PC-9 (cell line): ENCODE results near the gene RIPK3. TPM values are rescaled to one million over a fixed set of nuclear protein-coding genes. Genes with fewer than 3 reads are reported as not detected.

Experiments used
- BruUV-seq: library from RNA; stranded (reverse); fragments of 400-500 nt; replicated peaks from 2 replicates; lab custom pipeline; 2021; lab: Mats Ljungman, UMichigan
- CTCF ChIA-PET: fragments of 300-600 bp; sonication (Branson Sonifier 250); formaldehyde crosslinking; loops from one replicate; lab custom pipeline; 2022; ENCODE audit warnings: antibody characterized with exemption; lab: Charles Lee
- POLR2A ChIA-PET: fragments of 300-600 bp; sonication (Branson Sonifier 250); formaldehyde crosslinking; loops from one replicate; lab custom pipeline; 2022; ENCODE audit warnings: antibody characterized with exemption; ENCODE audit not compliant: unreplicated experiment; lab: Charles Lee
- DNase-seq, 2 experiments: peaks; one replicate each; pipeline versions ENCODE4 v3.0.0 to v3.0.0-alpha.2; 2015 to 2022; ENCODE audit warnings: mixed read lengths in 1 of 2
- H2AFZ ChIP-seq: fragments of 200-600 bp; sonication (generic); 2 replicates; pipeline ENCODE4 v1.8.1; 2017; ENCODE audit warnings: antibody characterized with exemption
- H3F3A ChIP-seq: fragments of 200-600 bp; sonication (generic); 2 replicates; pipeline ENCODE4 v1.8.1; 2017; ENCODE audit warnings: antibody characterized with exemption, mild to moderate bottlenecking, low read depth; ENCODE audit not compliant: insufficient read depth
- H3K27ac ChIP-seq: fragments of 200-600 bp; sonication (generic); 2 replicates; pipeline ENCODE4 v1.6.1; 2016; ENCODE audit warnings: mixed run types
- H3K27me3 ChIP-seq: fragments of 200-600 bp; sonication (generic); 2 replicates; pipeline ENCODE4 v1.6.1; 2016; ENCODE audit warnings: low read depth, mixed run types; ENCODE audit not compliant: insufficient read depth
- H3K36me3 ChIP-seq: fragments of 200-600 bp; sonication (generic); 2 replicates; pipeline ENCODE4 v1.6.1; 2016; ENCODE audit warnings: low read depth, mixed run types
- H3K4me1 ChIP-seq: fragments of 200-600 bp; sonication (generic); replicated peaks from 2 replicates; pipeline ENCODE4 v1.6.1; 2016; ENCODE audit warnings: mixed run types; ENCODE audit not compliant: insufficient read depth
- H3K4me2 ChIP-seq: fragments of 200-600 bp; sonication (generic); 2 replicates; pipeline ENCODE4 v1.6.1; 2017; ENCODE audit warnings: mixed run types
- H3K4me3 ChIP-seq: fragments of 200-600 bp; sonication (generic); 2 replicates; pipeline ENCODE4 v1.6.1; 2016; ENCODE audit warnings: mixed run types
- H3K79me2 ChIP-seq: fragments of 200-600 bp; sonication (generic); 2 replicates; pipeline ENCODE4 v1.6.1; 2017; ENCODE audit warnings: low read depth, mixed run types
- H3K9me2 ChIP-seq: fragments of 200-600 bp; sonication (generic); 2 replicates; pipeline ENCODE4 v1.8.1; 2017; ENCODE audit warnings: mild to moderate bottlenecking; ENCODE audit not compliant: insufficient read depth
- H3K9me3 ChIP-seq: fragments of 200-600 bp; sonication (generic); 2 replicates; pipeline ENCODE4 v1.8.1; 2016; ENCODE audit warnings: low read depth; ENCODE audit not compliant: insufficient read depth
- H4K20me1 ChIP-seq: fragments of 200-600 bp; sonication (generic); 2 replicates; pipeline ENCODE4 v1.8.1; 2017; ENCODE audit not compliant: insufficient read depth
- EZH2 ChIP-seq: fragments of 200-600 bp; sonication (generic); IDR thresholded peaks from 2 replicates; pipeline ENCODE4 v1.8.0; 2017; ENCODE audit warnings: antibody characterized with exemption, low read depth
- intact Hi-C: fragments of 100-400 bp; cut with micrococcal nuclease; formaldehyde crosslinking; loops from one replicate; pipeline ENCODE4 v1.10.0; 2022; ENCODE audit not compliant: unreplicated experiment
- total RNA-seq: library from RNA; stranded (reverse); gene quantifications from 2 replicates; pipeline ENCODE4 v1.2.3, GENCODE V29; 2021
- TF ChIP-seq, protein P1 (sequence below): fragments of 200-600 bp; sonication (generic); conservative IDR thresholded peaks from 2 replicates; pipeline ENCODE4 v1.6.1; 2017; ENCODE audit warnings: mixed run types, antibody characterized with exemption, mild to moderate bottlenecking, moderate library complexity

The RIPK3 gene
- total RNA-seq, 1 experiment from 2014 or later: 6.4 TPM

DNA sequence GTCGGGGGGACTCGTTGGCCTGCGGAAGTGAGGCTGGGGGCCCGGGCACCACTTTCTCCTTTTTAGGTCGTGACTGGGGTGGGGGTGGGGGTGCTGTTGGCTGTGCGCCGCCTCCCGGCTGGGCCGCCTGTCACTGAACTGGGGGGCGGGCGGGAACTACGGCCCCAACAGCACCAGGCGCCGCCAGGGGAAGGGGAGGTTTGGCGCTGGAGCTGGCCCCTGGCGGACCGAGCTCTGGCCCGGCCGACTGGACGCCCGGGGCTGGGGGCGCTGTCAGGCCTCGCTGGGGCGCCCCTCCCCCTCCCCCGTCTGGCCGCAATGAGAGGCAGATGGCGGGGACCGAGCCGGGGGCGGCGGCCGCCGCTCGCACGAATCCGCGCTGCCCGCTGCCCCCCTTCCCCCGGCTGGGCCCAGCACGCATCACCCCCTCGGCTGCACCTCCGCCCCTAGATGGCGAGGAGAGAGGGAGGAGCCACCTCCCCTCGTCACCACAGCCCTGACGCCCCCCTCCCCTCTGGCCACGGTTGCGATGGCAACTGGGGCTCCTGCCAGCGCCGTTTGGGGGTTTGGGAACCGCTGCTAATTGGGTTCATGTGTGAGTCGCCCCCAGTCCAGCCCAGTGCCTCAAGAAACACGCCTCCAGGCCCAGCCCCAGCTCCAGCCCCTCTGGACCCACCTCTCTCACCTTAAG lies 28.9 kb upstream of the RIPK3 start:
- intact Hi-C loops: no loop called here
- Histone ChIP-seq H3K9me2 (no peaks in the 10 kb centered on the region), H3K4me1 (peaks cover 7% of the 10 kb centered on the region), H3K79me2 (no peaks in the 10 kb centered on the region), H2AFZ (no peak overlapping the region; the same call in 1 of the 2 replicates), H3K9me3 (no peaks in the 10 kb centered on the region), H3F3A (peaks cover 10% of the 10 kb centered on the region; the same call in 1 of the 2 replicates), H3K4me3 (peak overlapping the region; percentile 66), H3K27me3 (no peaks in the 10 kb centered on the region), H3K4me2 (peak overlapping the region; percentile 97), H3K27ac (no peak overlapping the region), H3K36me3 (no peaks in the 10 kb centered on the region), H4K20me1 (no peaks in the 10 kb centered on the region)
- POLR2A ChIA-PET: interaction anchor here (0.7 kb wide), 1 partner anchor 745 kb away, joined by 4 read pairs; no protein-coding TSS in a partner anchor
- no peak for TF ChIP-seq EZH2
- TF ChIP-seq, protein P1, sequence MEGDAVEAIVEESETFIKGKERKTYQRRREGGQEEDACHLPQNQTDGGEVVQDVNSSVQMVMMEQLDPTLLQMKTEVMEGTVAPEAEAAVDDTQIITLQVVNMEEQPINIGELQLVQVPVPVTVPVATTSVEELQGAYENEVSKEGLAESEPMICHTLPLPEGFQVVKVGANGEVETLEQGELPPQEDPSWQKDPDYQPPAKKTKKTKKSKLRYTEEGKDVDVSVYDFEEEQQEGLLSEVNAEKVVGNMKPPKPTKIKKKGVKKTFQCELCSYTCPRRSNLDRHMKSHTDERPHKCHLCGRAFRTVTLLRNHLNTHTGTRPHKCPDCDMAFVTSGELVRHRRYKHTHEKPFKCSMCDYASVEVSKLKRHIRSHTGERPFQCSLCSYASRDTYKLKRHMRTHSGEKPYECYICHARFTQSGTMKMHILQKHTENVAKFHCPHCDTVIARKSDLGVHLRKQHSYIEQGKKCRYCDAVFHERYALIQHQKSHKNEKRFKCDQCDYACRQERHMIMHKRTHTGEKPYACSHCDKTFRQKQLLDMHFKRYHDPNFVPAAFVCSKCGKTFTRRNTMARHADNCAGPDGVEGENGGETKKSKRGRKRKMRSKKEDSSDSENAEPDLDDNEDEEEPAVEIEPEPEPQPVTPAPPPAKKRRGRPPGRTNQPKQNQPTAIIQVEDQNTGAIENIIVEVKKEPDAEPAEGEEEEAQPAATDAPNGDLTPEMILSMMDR: no peak
- BruUV-seq: no TSS peak
- DNase-seq: peak in 1 of 2 experiments; percentile 15
- CTCF ChIA-PET: no interaction called here

DNA sequence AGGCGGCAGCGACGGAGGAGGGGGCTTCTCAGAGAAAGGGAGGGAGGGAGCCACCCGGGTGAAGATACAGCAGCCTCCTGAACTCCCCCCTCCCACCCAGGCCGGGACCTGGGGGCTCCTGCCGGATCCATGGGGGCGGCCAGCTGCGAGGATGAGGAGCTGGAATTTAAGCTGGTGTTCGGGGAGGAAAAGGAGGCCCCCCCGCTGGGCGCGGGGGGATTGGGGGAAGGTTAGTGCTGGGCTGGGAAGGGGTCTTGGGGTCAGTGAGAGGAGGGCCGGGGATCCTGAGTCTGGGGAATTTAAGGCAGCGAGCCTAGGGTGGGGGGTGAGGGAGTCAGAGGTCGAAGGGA lies 28.4 kb upstream of the RIPK3 start:
- BruUV-seq: no TSS peak
- Histone ChIP-seq H3K27ac (no peak overlapping the region), H3K4me1 (peaks cover 7% of the 10 kb centered on the region), H3K79me2 (no peaks in the 10 kb centered on the region), H3K36me3 (no peaks in the 10 kb centered on the region), H3K27me3 (no peaks in the 10 kb centered on the region), H4K20me1 (no peaks in the 10 kb centered on the region), H3K9me2 (no peaks in the 10 kb centered on the region), H3K9me3 (no peaks in the 10 kb centered on the region), H3K4me3 (peak overlapping the region; percentile 66), H2AFZ (peak overlapping the region; percentile 80), H3F3A (peaks cover 10% of the 10 kb centered on the region; the same call in 1 of the 2 replicates), H3K4me2 (peak overlapping the region; percentile 97)
- no peak for TF ChIP-seq EZH2
- TF ChIP-seq, protein P1: no peak
- intact Hi-C loops: no loop called here
- ChIA-PET POLR2A (interaction anchor here (0.7 kb wide), 1 partner anchor 745 kb away, joined by 4 read pairs; no protein-coding TSS in a partner anchor), CTCF (no interaction called here)
- no peak for DNase-seq

DNA sequence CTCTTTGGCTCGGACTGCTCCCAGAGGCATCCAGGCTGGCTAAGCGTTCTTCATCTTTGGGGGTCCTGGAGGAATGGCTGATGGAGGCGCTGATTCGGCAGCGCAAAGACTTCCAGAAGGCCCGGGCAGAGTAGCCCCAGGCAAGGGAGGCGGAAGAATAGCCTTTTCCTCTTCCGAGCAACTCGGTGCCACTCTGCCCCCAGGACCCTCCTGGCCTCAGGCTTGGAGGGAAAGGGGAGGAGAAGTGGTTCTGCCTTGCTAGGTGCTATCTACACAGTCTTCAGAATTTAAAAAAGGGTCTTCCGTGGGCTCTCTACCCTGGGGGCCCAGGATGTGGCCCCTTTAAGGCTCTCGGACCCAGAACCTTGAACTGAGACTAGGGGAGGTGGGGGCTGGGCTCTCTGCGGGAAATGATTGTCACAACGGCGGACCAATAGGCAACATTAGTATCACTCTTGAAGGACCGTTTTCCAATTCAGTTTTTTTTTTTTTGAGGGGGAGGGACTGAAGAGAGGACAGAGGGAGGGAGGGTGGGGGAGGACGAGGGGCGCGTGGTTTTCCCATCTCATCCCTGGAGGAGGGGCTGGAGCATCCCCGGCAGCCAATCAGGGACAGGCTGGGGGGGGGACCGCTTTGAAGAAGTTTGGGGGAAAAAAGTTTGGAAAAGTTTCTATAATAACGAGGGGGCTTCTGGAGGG lies 27.9 kb upstream of the RIPK3 start, which contains the start of gene NFATC4:
Gene NFATC4 (plus strand): TSS at position 671 of the 698 bp plus-strand sequence. CDS start 157 bp downstream, outside the sequence.
- Histone ChIP-seq H3K27me3 (no peaks in the 10 kb centered on the region), H3K4me3 (peak within 1 kb of the TSS; percentile 66), H3K9me2 (no peaks in the 10 kb centered on the region), H3K27ac (peak within 1 kb of the TSS; percentile 68; the same call in 1 of the 2 replicates), H2AFZ (peak within 1 kb of the TSS; percentile 88), H3K4me2 (peak within 1 kb of the TSS; percentile 97), H4K20me1 (no peaks in the 10 kb centered on the region), H3K9me3 (no peaks in the 10 kb centered on the region), H3K36me3 (no peaks in the 10 kb centered on the region), H3K79me2 (no peaks in the 10 kb centered on the region), H3F3A (peaks cover 10% of the 10 kb centered on the region; the same call in 1 of the 2 replicates), H3K4me1 (peaks cover 7% of the 10 kb centered on the region)
- peak; percentile 66 for DNase-seq
- intact Hi-C loops: loop anchor here (1.0 kb wide), 2 partner anchors 25 to 33 kb away; no protein-coding TSS in a partner anchor
- TF ChIP-seq, protein P1: no peak
- TF ChIP-seq EZH2: no peak
- POLR2A ChIA-PET: no interaction called here
- BruUV-seq: no TSS peak
- CTCF ChIA-PET: no interaction called here
